Activated CD8-positive, alpha-beta memory T cell treated with anti-CD3 and anti-CD28 coated beads, Interleukin-2, amount 50 U/mL, for 48 hours (primary cell): ENCODE measurements around the gene GPX4.
A peak's percentile ranks its signal among the peaks of the same experiment; 100 is the strongest.
"Not testable (repeated sequence)": the region's sequence is repeated elsewhere in the genome, so short reads cannot be mapped to it uniquely, and the experiment has no call there.

Source experiments
- DNase-seq: peaks from one replicate; pipeline ENCODE4 v3.0.0-alpha.2; 2020

Gene GPX4

DNA sequence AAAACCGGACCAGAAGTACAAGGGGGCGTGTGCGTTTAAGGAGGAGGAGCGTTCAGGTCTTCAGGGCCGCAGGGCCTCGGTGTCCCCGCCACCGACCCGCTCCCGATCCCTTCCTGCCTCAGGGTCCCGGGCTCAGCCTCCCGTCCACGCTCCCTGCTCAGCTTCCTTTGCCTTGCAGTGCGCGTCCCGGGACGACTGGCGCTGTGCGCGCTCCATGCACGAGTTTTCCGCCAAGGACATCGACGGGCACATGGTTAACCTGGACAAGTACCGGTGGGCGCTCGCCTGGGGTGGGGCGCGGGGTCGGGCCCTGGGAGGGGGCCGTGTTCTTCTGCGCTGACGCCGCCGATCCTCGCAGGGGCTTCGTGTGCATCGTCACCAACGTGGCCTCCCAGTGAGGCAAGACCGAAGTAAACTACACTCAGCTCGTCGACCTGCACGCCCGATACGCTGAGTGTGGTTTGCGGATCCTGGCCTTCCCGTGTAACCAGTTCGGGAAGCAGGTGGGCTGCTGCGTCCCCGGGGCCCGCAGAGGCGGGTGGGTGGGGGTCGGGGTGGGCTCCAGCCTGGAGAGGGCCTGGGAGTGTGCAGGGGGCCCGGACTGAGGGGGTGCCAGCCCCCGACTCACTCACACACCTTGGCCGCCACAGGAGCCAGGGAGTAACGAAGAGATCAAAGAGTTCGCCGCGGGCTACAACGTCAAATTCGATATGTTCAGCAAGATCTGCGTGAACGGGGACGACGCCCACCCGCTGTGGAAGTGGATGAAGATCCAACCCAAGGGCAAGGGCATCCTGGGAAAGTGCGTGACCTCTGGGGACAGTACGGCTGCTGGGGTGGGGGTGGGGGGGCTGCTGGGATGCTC lies 1.4 kb downstream of the GPX4 start:
- no peak for DNase-seq

DNA sequence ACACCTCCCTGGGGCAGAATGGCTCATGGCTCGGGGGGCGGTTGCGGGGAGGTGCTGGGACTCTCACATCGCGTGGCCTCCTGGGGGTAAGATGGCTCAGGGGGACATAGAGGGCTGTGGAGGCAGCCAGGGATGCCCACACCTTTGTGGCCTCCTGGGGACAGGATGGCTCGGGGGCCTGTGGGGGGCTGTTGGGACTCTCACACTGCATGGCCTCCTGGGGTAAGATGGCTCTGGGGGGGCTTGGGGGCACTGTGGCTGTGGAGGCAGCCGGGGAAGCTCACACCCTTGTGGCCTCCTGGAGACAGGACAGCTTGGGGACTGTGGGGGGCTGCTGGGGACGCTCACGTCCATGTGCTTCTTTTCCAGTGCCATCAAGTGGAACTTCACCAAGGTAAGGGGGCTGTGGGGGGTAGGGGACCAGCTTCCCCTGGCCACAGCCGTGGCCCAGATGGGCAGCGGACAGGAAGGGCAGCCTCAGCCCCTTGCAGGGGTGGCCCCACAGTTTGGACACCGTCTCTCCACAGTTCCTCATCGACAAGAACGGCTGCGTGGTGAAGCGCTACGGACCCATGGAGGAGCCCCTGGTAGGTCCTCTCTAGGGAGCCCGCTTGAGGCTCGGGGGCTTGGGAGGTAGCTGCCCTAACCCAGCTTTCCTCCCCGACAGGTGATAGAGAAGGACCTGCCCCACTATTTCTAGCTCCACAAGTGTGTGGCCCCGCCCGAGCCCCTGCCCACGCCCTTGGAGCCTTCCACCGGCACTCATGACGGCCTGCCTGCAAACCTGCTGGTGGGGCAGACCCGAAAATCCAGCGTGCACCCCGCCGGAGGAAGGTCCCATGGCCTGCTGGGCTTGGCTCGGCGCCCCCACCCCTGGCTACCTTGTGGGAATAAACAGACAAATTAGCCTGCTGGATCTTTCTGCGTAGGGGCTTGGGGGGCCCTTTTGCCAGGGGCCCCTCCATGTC lies 2.4 kb downstream of the GPX4 start:
- no peak for DNase-seq

DNA sequence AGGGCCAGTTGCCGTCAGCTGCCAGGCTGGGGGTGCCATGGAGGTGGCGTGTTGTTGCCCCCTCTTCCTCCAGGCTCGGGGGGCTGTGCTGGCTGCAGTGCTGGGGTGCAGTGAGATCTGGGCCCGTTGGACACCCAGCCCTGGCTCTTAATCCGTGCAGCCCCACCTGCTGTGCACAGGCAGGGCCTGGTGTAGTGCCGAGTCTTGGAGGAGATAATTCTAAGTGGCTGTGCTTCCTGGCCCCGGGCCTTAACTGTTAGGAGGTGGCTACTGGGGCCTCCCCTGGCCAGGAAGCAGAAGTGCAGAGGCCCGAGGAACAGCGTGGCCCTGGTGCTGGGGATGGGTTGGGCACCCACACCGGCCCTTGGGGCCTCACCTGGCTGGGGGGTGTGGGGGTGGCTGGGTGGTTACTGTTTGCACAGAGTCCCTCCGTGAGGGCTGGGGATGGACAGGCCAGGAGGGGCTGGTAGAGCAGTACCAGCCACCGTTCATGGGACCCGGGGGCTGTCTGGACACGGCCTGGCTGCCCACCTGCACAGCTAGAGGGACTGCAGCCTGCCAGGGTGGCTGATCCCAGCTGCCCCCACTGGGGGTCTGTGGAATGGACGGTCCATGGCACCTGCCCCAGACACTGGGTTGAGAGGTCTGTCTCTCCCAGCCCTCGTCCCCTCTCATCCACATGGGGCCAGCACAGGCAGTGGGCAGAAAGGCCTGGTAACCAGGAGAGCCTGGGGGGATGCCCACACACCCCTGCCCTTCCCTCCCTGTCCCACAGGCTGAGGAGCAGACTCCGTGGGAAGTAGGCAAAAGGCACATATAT lies 3.3 kb downstream of the GPX4 start:
- DNase-seq, result no peak

DNA sequence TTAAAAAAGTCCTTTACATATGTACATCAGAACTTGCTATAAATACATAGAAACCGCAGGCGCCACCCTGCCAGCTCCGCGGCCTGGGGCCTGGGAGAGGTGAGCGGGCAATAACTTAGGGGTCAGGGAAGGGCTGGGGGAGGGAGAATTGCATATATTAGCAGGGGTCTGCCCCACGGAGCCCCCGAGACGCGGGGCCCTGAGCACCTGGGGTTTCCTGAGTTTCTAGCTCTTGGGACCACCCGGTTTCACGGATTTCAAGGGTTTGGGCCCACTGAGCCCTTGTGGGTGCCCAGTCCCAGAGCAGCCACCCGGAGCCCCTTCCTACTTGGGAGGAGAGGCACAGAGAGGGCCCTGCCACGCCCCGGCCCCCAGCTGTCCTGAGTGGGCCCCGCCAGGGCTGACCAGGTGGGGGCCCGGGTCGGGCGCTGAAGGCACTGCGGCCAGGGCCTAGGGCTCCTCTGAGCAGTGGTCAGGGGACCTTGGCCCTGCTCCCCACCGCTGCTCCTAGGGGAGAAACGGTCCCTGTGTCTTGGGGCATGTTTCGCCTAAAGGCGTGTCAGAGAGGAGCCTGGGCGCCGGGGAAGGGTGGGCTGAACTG lies 4.0 kb downstream of the GPX4 start:
- no peak for DNase-seq

GRCh38 chr19:1108291-1109031 lies 4.7 kb downstream of the GPX4 start:
- no peak for DNase-seq

- DNase-seq, result no peak
These were observed 5.3 kb downstream of the GPX4 start for GRCh38 chr19:1109032-1109551.

- no peak for DNase-seq
These were observed 6.2 kb downstream of the GPX4 start for GRCh38 chr19:1109697-1110671.

GRCh38 chr19:1110809-1111640 lies 7.2 kb downstream of the GPX4 start:
- no peak for DNase-seq

DNA sequence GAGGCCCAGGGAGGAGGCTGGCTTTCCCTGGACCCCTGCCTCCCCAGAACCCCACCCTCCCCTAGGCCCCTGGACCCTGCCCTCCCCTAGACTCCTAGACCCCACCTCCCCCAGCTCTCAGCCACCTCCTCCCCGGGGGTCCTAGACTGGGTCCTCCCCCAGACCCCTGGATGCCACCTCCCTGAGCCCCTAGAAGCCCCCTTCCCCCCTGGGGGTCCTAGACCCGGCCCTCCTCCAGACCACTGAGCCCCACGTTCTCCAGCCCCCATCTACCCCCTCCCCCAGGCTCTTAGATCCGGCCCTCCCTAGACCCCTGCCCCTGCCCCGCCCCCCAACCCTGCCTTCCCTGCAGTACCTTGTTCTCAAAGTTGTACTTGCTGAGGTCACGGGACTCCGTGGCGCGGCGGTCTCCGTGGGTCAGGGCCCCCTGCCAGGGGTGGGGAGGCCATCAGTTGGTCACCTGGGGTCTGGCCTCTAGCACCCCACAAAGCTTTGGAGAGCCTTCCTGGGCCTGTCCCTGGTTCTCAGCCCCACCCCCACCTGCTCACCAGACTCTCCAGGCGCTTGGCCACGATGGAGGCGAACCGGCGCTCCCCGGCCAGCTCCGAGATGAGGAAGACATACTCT lies 8.0 kb downstream of the GPX4 start:
- DNase-seq, result no peak

DNA sequence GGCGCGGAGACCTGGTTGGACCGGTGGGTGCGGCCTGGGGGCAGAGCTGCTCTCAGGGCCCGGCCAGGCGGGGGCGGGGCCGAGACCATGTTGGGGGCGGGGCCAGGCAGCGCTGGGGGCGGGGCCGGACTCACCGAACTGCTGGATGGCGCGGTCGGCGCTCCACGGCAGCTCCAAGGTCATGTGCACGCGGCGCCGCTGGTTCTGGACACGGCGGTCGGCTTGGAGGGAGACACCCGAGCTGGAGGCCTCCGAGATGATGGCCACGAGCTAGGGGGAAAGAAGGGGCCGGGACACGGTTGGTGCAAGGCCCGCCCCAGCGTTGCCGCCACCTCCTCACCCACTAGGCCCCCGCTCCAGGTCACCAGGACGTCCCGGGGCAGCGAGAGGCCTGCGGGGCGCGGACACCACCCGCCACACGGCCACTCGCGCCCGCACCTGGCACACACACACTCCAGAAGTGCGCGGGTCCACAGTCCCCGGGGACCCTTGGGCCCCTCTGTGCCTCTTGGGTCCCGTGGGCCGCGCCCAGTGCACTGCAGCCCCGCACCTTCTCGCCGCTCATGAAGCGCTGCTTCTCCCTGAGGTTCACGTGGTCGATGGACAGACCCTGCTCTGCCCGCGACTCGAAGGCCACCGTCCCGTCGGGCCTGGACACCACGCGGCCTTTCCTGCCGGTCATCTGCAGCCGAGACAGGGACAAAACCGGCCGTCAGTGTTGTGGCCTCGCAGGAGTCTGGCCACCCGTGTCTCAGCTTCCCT lies 8.7 kb downstream of the GPX4 start:
- no peak for DNase-seq

DNA sequence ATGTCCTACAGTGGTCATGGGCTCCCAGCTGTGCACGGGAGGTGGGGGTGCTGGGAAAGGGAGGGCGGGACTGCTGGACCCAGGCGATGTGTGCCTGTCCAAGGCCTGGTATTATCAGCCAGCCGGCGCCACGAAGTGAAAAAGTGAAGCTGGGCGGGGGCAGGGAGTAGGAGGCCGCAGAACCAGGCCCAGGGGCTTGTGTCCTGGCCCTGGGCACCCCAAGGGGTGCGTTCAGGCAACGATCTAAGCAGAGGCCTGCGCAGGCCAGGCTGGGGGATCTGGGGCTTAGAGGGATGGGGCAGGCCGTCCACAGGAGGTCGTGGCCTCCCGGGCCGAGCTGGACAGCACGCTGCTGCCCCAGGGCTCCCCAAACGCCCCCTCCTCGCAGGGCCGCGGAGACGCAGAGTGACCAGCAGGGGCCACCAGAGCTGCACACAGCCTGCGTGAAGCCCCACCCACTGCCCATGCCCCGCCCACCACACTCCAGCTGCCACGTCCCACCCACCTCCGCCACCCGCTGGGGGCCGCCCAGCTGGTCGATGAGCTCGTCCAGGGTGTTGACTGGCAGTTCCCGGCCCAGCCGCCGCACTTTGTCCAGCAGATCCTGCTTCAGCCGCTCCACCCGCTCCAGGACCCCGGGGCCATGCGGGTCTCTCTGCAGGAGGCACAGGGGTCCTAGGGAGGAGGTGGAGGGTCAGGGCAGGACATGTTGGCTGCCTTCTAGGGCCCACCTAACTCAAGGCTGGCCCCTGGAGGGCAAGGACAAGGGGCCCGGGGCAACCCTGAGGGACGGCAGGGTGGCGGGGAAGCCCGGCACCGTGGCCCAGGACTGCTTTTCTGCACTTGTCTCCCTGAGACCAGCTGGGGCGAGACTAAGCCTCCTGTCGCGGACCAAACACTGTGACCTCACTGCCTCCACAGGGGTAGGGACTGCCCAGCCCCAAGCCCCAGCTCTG lies 9.5 kb downstream of the GPX4 start:
- peak; percentile 92 for DNase-seq

DNA sequence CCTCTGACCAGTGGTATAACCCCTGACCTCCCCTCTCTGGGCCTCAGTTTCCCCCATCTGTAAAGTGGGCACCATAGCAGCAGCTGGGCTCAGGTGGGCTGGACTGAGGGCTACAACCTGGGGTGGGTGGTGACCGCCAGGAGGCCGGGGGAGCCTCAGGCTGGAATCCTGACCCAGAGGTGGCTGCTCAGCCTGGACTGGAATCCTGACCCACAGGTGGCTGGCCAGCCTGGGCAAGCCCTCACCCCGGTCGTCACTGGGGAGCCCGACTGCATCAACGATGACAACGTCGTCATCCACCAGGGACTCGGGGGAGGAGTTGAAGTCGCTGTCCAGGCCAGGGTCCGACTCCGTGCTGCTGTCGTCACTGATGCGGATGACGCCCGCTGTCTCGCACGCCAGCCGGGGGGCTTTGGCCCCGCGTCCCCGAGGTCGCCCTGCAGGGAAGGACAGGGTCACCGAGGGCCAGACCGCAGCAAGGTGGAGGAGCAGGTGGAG lies 10.2 kb downstream of the GPX4 start:
- no peak for DNase-seq

GRCh38 chr19:1114728-1115127 lies 10.9 kb downstream of the GPX4 start:
- DNase-seq, result not testable (repeated sequence)

GRCh38 chr19:1115646-1116420 lies 12.0 kb downstream of the GPX4 start:
- DNase-seq, result no peak

GRCh38 chr19:1116726-1117581 lies 13.2 kb downstream of the GPX4 start:
- DNase-seq, result no peak
